Peyer's patch (tissue), 4 donors: ENCODE measurements around the gene RNF213. TPM values are rescaled to one million over a fixed set of nuclear protein-coding genes. Genes with fewer than 3 reads are reported as not detected.
"Not testable (repeated sequence)": the region's sequence is repeated elsewhere in the genome, so short reads cannot be mapped to it uniquely, and the experiment has no call there.

Experiments used
- DNase-seq, 3 donors: peaks; one replicate each; pipeline ENCODE4 v3.0.0-alpha.2; 2017 to 2019
- H3K27ac ChIP-seq, 4 donors: fragments of 200-600 bp; sonication (generic); one replicate each; pipeline ENCODE4 v1.5.1; 2016 to 2019
- H3K27me3 ChIP-seq, 2 donors: fragments of 200-600 bp; sonication (generic); one replicate each; pipeline ENCODE4 v1.5.1; 2019
- H3K36me3 ChIP-seq, 3 donors: fragments of 200-600 bp; sonication (generic); one replicate each; pipeline ENCODE4 v1.5.1; 2016 to 2019
- H3K4me1 ChIP-seq, 4 donors: fragments of 200-600 bp; sonication (generic); one replicate each; pipeline ENCODE4 v1.5.1; 2016 to 2019
- H3K4me3 ChIP-seq, 4 donors: fragments of 200-600 bp; sonication (generic); 1 replicate in 3 of 4; 2 replicates in 1 of 4; pipeline ENCODE4 v1.5.1; 2016 to 2019; ENCODE audit warnings: mild to moderate bottlenecking in 1 of 4
- H3K9me3 ChIP-seq, 4 donors: fragments of 200-600 bp; sonication (generic); one replicate each; pipeline ENCODE4 v1.5.1; 2016 to 2019; ENCODE audit warnings: mild to moderate bottlenecking in 1 of 4
- CTCF ChIP-seq, 6 experiments: fragments of 450-650 bp in 4 of 6; fragments of 200-600 bp in 2 of 6; sonication (generic) in 1 of 6; IDR thresholded peaks; one replicate each; pipeline ENCODE4 v1.5.1; 2017 to 2019; ENCODE audit warnings: antibody characterized with exemption in 6 of 6, mild to moderate bottlenecking in 3 of 6, moderate library complexity in 1 of 6
- POLR2A ChIP-seq, 2 donors: fragments of 450-650 bp; IDR thresholded peaks; one replicate each; pipeline ENCODE4 v1.5.1; 2017; ENCODE audit warnings: antibody characterized with exemption in 2 of 2, mild to moderate bottlenecking in 2 of 2, moderate library complexity in 2 of 2
- total RNA-seq, 4 donors: library from RNA; depleted of rRNA; stranded (reverse); fragments of >200 nt; gene quantifications; one replicate each; pipeline ENCODE4 v1.1.0, GENCODE V29; 2016

RNF213 gene
- total RNA-seq, 4 donors from 2014 or later, result 187 to 404 (median 293) TPM

GRCh38 chr17:80236911-80237310, 23.7 kb upstream of the RNF213 start:
- no peaks in the 10 kb centered on the region for H3K4me1 ChIP-seq
- no peak overlapping the region for H3K27ac ChIP-seq
- H3K27me3 ChIP-seq, result no peaks in the 10 kb centered on the region
- peaks cover 0 to 12% (median 4%) of the 10 kb centered on the region in 4 donors for H3K9me3 ChIP-seq
- no peak overlapping the region for H3K4me3 ChIP-seq
- DNase-seq, result no peak
- no peak for TF ChIP-seq POLR2A (IDR thresholded peaks at IDR 0.05)
- no peak for TF ChIP-seq CTCF (IDR thresholded peaks at IDR 0.05)
- H3K36me3 ChIP-seq, result peaks cover 0 to 49% (median 0%) of the 10 kb centered on the region in 3 donors

DNA sequence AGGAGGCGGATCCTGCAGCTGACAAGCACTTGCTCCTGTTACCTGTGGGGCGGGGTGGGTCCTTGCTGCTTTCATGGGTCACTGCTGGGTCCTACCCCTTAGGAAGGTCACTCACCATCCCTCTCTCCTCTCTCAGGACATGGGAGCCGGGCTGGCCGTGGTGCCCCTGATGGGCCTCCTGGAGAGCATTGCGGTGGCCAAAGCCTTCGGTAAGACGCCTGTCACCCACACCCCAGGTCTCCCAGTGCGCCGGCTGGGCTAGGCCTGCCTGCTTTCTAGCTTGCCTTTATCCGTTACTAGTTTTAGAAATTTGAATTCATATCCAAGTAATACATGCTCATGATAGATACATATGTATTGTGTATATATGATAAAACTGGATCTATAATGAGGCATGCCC, 23.3 kb upstream of the RNF213 start:
- no peaks in the 10 kb centered on the region for H3K27me3 ChIP-seq
- DNase-seq, result no peak
- no peak for TF ChIP-seq POLR2A (IDR thresholded peaks at IDR 0.05)
- no peak for TF ChIP-seq CTCF (IDR thresholded peaks at IDR 0.05)
- H3K27ac ChIP-seq, result no peak overlapping the region
- no peaks in the 10 kb centered on the region for H3K4me1 ChIP-seq
- H3K36me3 ChIP-seq, result peaks cover 0 to 49% (median 0%) of the 10 kb centered on the region in 3 donors
- H3K9me3 ChIP-seq, result peaks cover 0 to 8% (median 3%) of the 10 kb centered on the region in 4 donors
- no peak overlapping the region for H3K4me3 ChIP-seq

DNA sequence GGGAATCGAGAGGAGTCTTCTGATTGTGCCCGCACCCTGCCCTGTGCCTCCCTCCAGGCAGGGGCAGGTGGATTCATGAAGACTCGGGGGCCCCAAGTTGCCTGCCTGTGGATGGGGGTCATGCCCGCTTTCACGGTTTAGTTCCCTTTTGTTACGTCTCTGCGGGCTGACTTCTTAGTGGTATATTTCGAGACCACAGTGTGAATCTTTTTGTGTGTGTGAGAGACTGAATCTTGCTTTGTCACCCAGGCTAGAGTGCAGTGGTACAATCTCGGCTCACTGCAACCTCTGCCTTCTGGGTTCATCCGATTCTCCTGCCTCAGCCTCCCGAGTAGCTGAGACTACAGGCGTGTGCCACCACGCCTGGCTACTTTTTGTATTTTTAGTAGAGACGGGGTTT, 18.1 kb upstream of the RNF213 start:
- H3K9me3 ChIP-seq, result no peaks in the 10 kb centered on the region
- H3K27ac ChIP-seq, result no peak overlapping the region
- H3K4me1 ChIP-seq, result no peaks in the 10 kb centered on the region
- peaks cover 0 to 45% (median 0%) of the 10 kb centered on the region in 3 donors for H3K36me3 ChIP-seq
- DNase-seq, result peak in 1 of 3 donors; percentile 25
- H3K27me3 ChIP-seq, result no peaks in the 10 kb centered on the region
- TF ChIP-seq POLR2A (IDR thresholded peaks at IDR 0.05) (no peak), CTCF (IDR thresholded peaks at IDR 0.05) (no peak)
- no peak overlapping the region for H3K4me3 ChIP-seq

- no peak overlapping the region for H3K4me3 ChIP-seq
- TF ChIP-seq POLR2A (IDR thresholded peaks at IDR 0.05) (no peak), CTCF (IDR thresholded peaks at IDR 0.05) (no peak)
- H3K27ac ChIP-seq, result no peak overlapping the region
- peak in 1 of 3 donors; percentile 14 for DNase-seq
- no peaks in the 10 kb centered on the region for H3K27me3 ChIP-seq
- no peaks in the 10 kb centered on the region for H3K4me1 ChIP-seq
- H3K36me3 ChIP-seq, result peaks cover 0 to 41% (median 0%) of the 10 kb centered on the region in 3 donors
- no peaks in the 10 kb centered on the region for H3K9me3 ChIP-seq
Observed at GRCh38 chr17:80243526-80244433, 16.9 kb upstream of the RNF213 start.

- peaks cover 0 to 41% (median 0%) of the 10 kb centered on the region in 3 donors for H3K36me3 ChIP-seq
- not testable (repeated sequence) for H3K27ac ChIP-seq, DNase-seq, H3K27me3 ChIP-seq, H3K4me1 ChIP-seq, H3K9me3 ChIP-seq, H3K4me3 ChIP-seq
Observed at GRCh38 chr17:80244448-80244847, 16.2 kb upstream of the RNF213 start.

DNA sequence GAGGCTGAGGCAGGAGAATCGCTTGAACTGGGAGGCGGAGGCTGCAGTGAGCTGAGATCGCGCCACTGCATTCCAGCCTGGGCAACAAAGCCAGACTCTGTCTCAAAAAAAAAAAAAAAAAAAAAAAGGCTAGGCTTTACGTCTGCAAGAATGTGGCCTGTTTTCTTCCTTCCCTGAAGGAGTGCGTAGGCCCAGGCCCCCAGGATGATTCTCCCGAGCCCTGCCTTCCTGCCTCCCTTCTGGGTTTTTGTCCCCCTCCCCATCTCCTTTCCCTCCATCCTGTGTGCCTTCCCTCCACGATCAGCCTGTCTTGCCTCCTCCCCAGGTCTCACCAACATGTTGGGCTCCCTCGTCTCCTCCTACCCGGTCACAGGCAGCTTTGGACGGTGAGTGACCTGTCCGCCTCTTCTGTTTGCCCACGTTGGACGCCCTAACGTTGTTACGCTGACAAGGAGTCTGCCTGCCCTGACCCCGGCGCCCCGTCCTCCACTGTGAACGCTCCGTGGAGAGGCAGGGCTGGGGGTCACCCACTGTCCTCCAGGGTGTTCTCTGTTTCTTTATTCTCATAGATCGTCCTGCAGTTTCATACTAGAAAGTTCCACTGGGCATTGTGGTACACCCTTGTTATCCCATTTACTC, 15.7 kb upstream of the RNF213 start:
- no peak overlapping the region for H3K4me3 ChIP-seq
- no peaks in the 10 kb centered on the region for H3K4me1 ChIP-seq
- peaks cover 0 to 44% (median 0%) of the 10 kb centered on the region in 3 donors for H3K36me3 ChIP-seq
- DNase-seq, result peak in 1 of 3 donors; percentile 38
- no peak for TF ChIP-seq CTCF (IDR thresholded peaks at IDR 0.05)
- TF ChIP-seq POLR2A (IDR thresholded peaks at IDR 0.05), result no peak
- H3K27ac ChIP-seq, result no peak overlapping the region
- H3K9me3 ChIP-seq, result no peaks in the 10 kb centered on the region
- H3K27me3 ChIP-seq, result no peaks in the 10 kb centered on the region
